H1 (cell line): ENCODE results near the gene CCDC88C. TPM values are rescaled to one million over a fixed set of nuclear protein-coding genes. Genes with fewer than 3 reads are reported as not detected.

ENCODE experiments used
- SIN3A ChIP-seq, 2 experiments: IDR thresholded peaks in 1 of 2; conservative IDR thresholded peaks in 1 of 2; 2 replicates each; pipeline ENCODE4 v1.6.1; 2011 to 2012; ENCODE audit warnings: low read length in 2 of 2, improper control_type of control experiment in 1 of 2, low read depth in 1 of 2, mild to moderate bottlenecking in 1 of 2
- polyA plus RNA-seq, 7 experiments: library from polyadenylated mRNA; depleted of rRNA in 3 of 7; stranded (reverse) in 5 of 7; unstranded in 2 of 7; fragments of >200 nt in 5 of 7; fragments of 200-250 nt in 2 of 7; gene quantifications; 1 replicate in 5 of 7; 2 replicates in 1 of 7; 4 replicates in 1 of 7; pipeline versions ENCODE4 v1.2.1 to v1.2.3, GENCODE V29; 2011 to 2013; ENCODE audit warnings: missing spikeins in 2 of 7, mixed read lengths in 2 of 7
- total RNA-seq: library from RNA; stranded (reverse); fragmentation: NEBNext Ultra II Directional; extraction: Animal tissue kit (Norgen Biotek cat#: 25700); gene quantifications from 2 replicates; pipeline ENCODE4 v1.2.1, GENCODE V29; 2021
- TF ChIP-seq, protein P1 (sequence below): IDR thresholded peaks from 2 replicates; pipeline ENCODE4 v1.6.1; 2012; ENCODE audit warnings: inconsistent platforms

Gene CCDC88C
- total and polyA plus RNA-seq, 2 of the 8 experiments (the other 6 are each of a cell fraction or from before 2014, with no cell fraction given) = 10.3 to 57.7 TPM

- TF ChIP-seq SIN3A (conservative IDR thresholded peaks at IDR 0.05 in 1 of 2, IDR thresholded peaks at IDR 0.05 in 1 of 2; ENCODE audit: low read depth in 1 of 2, low read length in 2 of 2) = peak in 1 of 2 experiments; percentile 66; a peak in 1 of 4 replicates
- TF ChIP-seq, protein P1, sequence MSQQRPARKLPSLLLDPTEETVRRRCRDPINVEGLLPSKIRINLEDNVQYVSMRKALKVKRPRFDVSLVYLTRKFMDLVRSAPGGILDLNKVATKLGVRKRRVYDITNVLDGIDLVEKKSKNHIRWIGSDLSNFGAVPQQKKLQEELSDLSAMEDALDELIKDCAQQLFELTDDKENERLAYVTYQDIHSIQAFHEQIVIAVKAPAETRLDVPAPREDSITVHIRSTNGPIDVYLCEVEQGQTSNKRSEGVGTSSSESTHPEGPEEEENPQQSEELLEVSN = no peak
Measured at GRCh38 chr14:91354979-91355685, 62.5 kb downstream of the CCDC88C start (continued).
